Neural cell (in vitro differentiated cells): ENCODE measurements around the gene IPP. TPM values are rescaled to one million over a fixed set of nuclear protein-coding genes. Genes with fewer than 3 reads are reported as not detected.

ENCODE experiments used
- H2AFZ ChIP-seq: fragments of 200-600, 300-800 bp; sonication (generic), shearing (Covaris generic); 2 replicates; pipeline ENCODE4 v1.6.0; 2014; ENCODE audit warnings: low read depth, mild to moderate bottlenecking, antibody characterized with exemption, low read length, moderate library complexity
- H3F3A ChIP-seq: fragments of 200-600 bp; shearing (Covaris generic); 2 replicates; pipeline ENCODE4 v1.6.1; 2016; ENCODE audit warnings: mild to moderate bottlenecking, moderate library complexity, mixed read lengths, antibody characterized with exemption, low read length; ENCODE audit not compliant: insufficient read depth, poor library complexity, severe bottlenecking
- H3K27ac ChIP-seq: fragments of 200-600, 300-800 bp; sonication (generic), shearing (Covaris generic); 2 replicates; pipeline ENCODE4 v1.5.1; 2014; ENCODE audit warnings: mild to moderate bottlenecking, low read length, moderate library complexity
- H3K27me3 ChIP-seq: fragments of 300-800, 200-600 bp; sonication (generic), shearing (Covaris generic); 2 replicates; pipeline ENCODE4 v1.6.0; 2014; ENCODE audit warnings: mild to moderate bottlenecking, low read depth, low read length, moderate library complexity; ENCODE audit not compliant: insufficient read depth
- H3K36me3 ChIP-seq: fragments of 300-800, 200-600 bp; sonication (generic), shearing (Covaris generic); 2 replicates; pipeline ENCODE4 v1.5.1; 2014; ENCODE audit warnings: mild to moderate bottlenecking, antibody characterized with exemption, low read length, moderate library complexity; ENCODE audit not compliant: insufficient read depth
- H3K4me2 ChIP-seq: fragments of 300-800, 200-600 bp; sonication (generic), shearing (Covaris generic); 2 replicates; pipeline ENCODE4 v1.6.0; 2014; ENCODE audit warnings: mild to moderate bottlenecking, low read length
- H3K4me3 ChIP-seq: fragments of 300-800, 200-600 bp; sonication (generic), shearing (Covaris generic); 2 replicates; pipeline ENCODE4 v1.5.1; 2014; ENCODE audit warnings: mild to moderate bottlenecking, low read length, moderate library complexity
- H3K79me2 ChIP-seq: fragments of 200-600 bp; shearing (Covaris generic); replicated peaks from 2 replicates; pipeline ENCODE4 v1.6.0; 2014; ENCODE audit warnings: mild to moderate bottlenecking, low read length, moderate library complexity; ENCODE audit not compliant: insufficient read depth
- H3K9ac ChIP-seq: fragments of 300-800, 200-600 bp; sonication (generic), shearing (Covaris generic); 2 replicates; pipeline ENCODE4 v1.6.1; 2016; ENCODE audit warnings: mild to moderate bottlenecking, low read length, mixed read lengths
- H3K9me2 ChIP-seq: fragments of 200-600 bp; shearing (Covaris generic); 2 replicates; pipeline ENCODE4 v1.6.1; 2016; ENCODE audit warnings: mild to moderate bottlenecking, low read length, mixed read lengths; ENCODE audit not compliant: insufficient read depth
- H3K9me3 ChIP-seq: fragments of 200-600, 300-800 bp; sonication (generic), shearing (Covaris generic); 2 replicates; pipeline ENCODE4 v1.6.1; 2016; ENCODE audit warnings: mild to moderate bottlenecking, mixed run types, low read length, moderate library complexity, mixed read lengths
- H4K20me1 ChIP-seq: fragments of 200-600 bp; shearing (Covaris generic); 2 replicates; pipeline ENCODE4 v1.6.1; 2016; ENCODE audit warnings: mild to moderate bottlenecking, mixed run types; ENCODE audit not compliant: insufficient read depth
- CTCF ChIP-seq: fragments of 450-650 bp; IDR thresholded peaks from 2 replicates; pipeline ENCODE4 v1.5.1; 2014; ENCODE audit warnings: antibody characterized with exemption, mild to moderate bottlenecking, moderate library complexity; ENCODE audit not compliant: poor library complexity, severe bottlenecking
- EP300 ChIP-seq: fragments of 450-650 bp; conservative IDR thresholded peaks from 2 replicates; pipeline ENCODE4 v1.6.1; 2014; ENCODE audit warnings: antibody characterized with exemption, mild to moderate bottlenecking, moderate library complexity; ENCODE audit not compliant: poor library complexity, severe bottlenecking
- EZH2 ChIP-seq: fragments of 200-600, 300-800 bp; shearing (Covaris generic), sonication (generic); IDR thresholded peaks from 2 replicates; pipeline ENCODE4 v1.6.1; 2014; ENCODE audit warnings: antibody characterized with exemption, low read length, borderline replicate concordance, mild to moderate bottlenecking; ENCODE audit not compliant: insufficient read depth, poor library complexity, severe bottlenecking
- MXI1 ChIP-seq: fragments of 450-650 bp; conservative IDR thresholded peaks from 2 replicates; pipeline ENCODE4 v1.6.1; 2014; ENCODE audit warnings: antibody characterized with exemption, mild to moderate bottlenecking; ENCODE audit not compliant: poor library complexity, severe bottlenecking
- POLR2AphosphoS5 ChIP-seq: IDR thresholded peaks from 2 replicates; pipeline ENCODE4 v1.6.1; 2012
- RAD21 ChIP-seq: fragments of 450-650 bp; conservative IDR thresholded peaks from 2 replicates; pipeline ENCODE4 v1.6.1; 2014; ENCODE audit warnings: antibody characterized with exemption, mild to moderate bottlenecking, moderate library complexity
- REST ChIP-seq: IDR thresholded peaks from 2 replicates; pipeline ENCODE4 v1.6.1; 2012; ENCODE audit warnings: borderline replicate concordance
- SMC3 ChIP-seq: fragments of 450-650 bp; conservative IDR thresholded peaks from 2 replicates; pipeline ENCODE4 v1.6.1; 2014; ENCODE audit warnings: antibody characterized with exemption, mild to moderate bottlenecking, moderate library complexity; ENCODE audit not compliant: poor library complexity
- TAF1 ChIP-seq: IDR thresholded peaks from 2 replicates; pipeline ENCODE4 v1.6.1; 2012; ENCODE audit warnings: low read depth
- polyA plus RNA-seq: library from polyadenylated mRNA; depleted of rRNA; stranded (reverse); fragments of >200 nt; gene quantifications from 2 replicates; pipeline ENCODE4 v1.2.3, GENCODE V29; 2014

Gene IPP
- polyA plus RNA-seq, 1 donor from 2014 or later, result 8.3 TPM

- Histone ChIP-seq H3K4me2 (no peak overlapping the region), H3K36me3 (no peaks in the 10 kb centered on the region), H3K9me2 (no peaks in the 10 kb centered on the region), H4K20me1 (no peaks in the 10 kb centered on the region), H3K27me3 (no peaks in the 10 kb centered on the region), H3F3A (no peaks in the 10 kb centered on the region), H3K9me3 (no peaks in the 10 kb centered on the region), H3K4me3 (no peak overlapping the region), H3K9ac (no peak overlapping the region), H2AFZ (no peak overlapping the region), H3K27ac (no peak overlapping the region), H3K79me2 (peaks cover 76% of the 10 kb centered on the region)
- TF ChIP-seq POLR2AphosphoS5, result no peak
- no peak for TF ChIP-seq SMC3
- TF ChIP-seq RAD21, result no peak
- TF ChIP-seq EP300, result no peak
- no peak for TF ChIP-seq CTCF
- no peak for TF ChIP-seq TAF1
- no peak for TF ChIP-seq EZH2
- no peak for TF ChIP-seq MXI1
- no peak for TF ChIP-seq REST
Measured at GRCh38 chr1:45669379-45669778, 81.1 kb downstream of the IPP start.

DNA sequence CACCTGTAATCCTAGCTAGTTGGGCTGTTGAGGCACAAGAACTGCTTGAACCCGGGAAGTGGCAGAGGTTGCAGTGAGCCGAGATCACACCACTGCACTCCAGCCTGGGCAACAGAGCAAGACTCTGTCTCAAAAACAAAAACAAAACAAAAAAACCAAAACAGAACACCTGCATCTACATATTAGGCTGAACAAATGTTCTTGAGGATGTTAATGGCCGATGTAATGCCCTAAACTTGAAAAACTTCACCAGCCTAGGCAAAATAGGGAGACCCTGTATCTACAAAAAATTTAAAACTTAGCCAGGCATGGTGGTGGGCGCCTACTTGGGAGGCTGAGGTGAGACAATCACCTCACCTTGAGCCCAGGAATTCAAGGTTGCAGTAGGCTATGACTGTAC lies 81.9 kb downstream of the IPP start:
- Histone ChIP-seq H3K9me3 (no peaks in the 10 kb centered on the region), H3K4me3 (no peak overlapping the region), H3F3A (no peaks in the 10 kb centered on the region), H3K9ac (no peak overlapping the region), H3K79me2 (peaks cover 71% of the 10 kb centered on the region), H3K36me3 (no peaks in the 10 kb centered on the region), H3K27me3 (no peaks in the 10 kb centered on the region), H3K9me2 (no peaks in the 10 kb centered on the region), H3K4me2 (no peak overlapping the region), H3K27ac (no peak overlapping the region), H2AFZ (no peak overlapping the region), H4K20me1 (no peaks in the 10 kb centered on the region)
- TF ChIP-seq EP300 (no peak), REST (no peak), POLR2AphosphoS5 (no peak), CTCF (no peak), TAF1 (no peak), EZH2 (no peak), MXI1 (no peak), SMC3 (no peak), RAD21 (no peak)
